Superior temporal gyrus (tissue), 1 donor: ENCODE data around the gene PBRM1.

Source experiments
- DNase-seq: peaks from one replicate; pipeline ENCODE4 v3.0.0-alpha.2; 2016; ENCODE audit errors: extremely low spot score

PBRM1 gene

GRCh38 chr3:52511509-52511908, 174.2 kb downstream of the PBRM1 start:
- DNase-seq, result no peak

GRCh38 chr3:52509753-52510328, 175.9 kb downstream of the PBRM1 start:
- no peak for DNase-seq

GRCh38 chr3:52507359-52507758, 178.4 kb downstream of the PBRM1 start:
- DNase-seq, result no peak

- DNase-seq, result no peak
Measured at GRCh38 chr3:52506266-52506966, 179.3 kb downstream of the PBRM1 start.

GRCh38 chr3:52504977-52505376, 180.7 kb downstream of the PBRM1 start:
- DNase-seq, result no peak

GRCh38 chr3:52503788-52504424, 181.8 kb downstream of the PBRM1 start:
- no peak for DNase-seq

- no peak for DNase-seq
Measured at GRCh38 chr3:52502808-52503350, 182.8 kb downstream of the PBRM1 start.

GRCh38 chr3:52502001-52502400, 183.7 kb downstream of the PBRM1 start:
- no peak for DNase-seq

- no peak for DNase-seq
Measured at GRCh38 chr3:52501046-52501445, 184.7 kb downstream of the PBRM1 start.

- peak; percentile 13 for DNase-seq
Measured at GRCh38 chr3:52498137-52499054, 187.3 kb downstream of the PBRM1 start.

- no peak for DNase-seq
Measured at GRCh38 chr3:52495777-52496602, 189.7 kb downstream of the PBRM1 start.
